ENCODE data around the gene S100PBP.
A peak's percentile ranks its signal among the peaks of the same experiment; 100 is the strongest.

Gene S100PBP

DNA sequence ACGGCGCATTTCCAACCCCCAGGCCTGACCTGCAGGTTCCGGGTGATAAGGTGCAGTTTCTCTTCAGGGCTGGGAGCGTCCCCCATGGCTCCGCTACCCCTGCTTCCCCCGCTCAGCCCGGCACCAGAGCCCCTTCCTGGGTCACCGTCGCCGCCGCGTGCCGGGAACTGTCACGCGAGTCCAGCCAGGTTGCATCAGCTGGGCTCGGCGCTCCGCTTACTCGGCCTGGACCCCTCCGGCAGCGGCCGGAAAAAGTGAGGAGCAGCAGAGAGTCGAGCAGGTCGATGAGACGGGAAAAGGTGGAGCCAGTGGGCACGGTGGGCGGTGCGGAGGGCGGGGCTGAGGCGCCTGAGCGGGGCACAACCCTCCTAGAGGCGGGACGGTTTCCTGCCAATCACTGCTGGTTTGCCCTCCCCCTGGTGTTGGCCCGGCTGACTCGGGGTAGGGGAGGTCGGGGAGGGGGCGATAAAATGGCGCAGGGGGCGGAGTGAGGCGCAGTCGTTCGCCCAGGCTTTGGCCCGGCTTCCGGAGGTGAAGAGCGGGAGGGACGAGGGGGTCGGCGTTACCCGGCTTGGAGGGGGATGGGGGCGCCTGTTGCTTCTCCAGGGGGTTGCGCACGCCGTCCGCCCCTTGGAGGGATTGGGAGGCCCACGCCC lies at the start of gene S100PBP, which contains the start of gene YARS1:
Gene S100PBP, plus strand, starts transcription at position 495 of the 656 bp plus-strand sequence. CDS start 8,447 bp downstream, outside the sequence.
Gene YARS1, minus strand, starts transcription at position 200 of the 656 bp plus-strand sequence. Its CDS starts 114 bp downstream, at position 86.
- DNase-seq: peak; percentile 100

DNA sequence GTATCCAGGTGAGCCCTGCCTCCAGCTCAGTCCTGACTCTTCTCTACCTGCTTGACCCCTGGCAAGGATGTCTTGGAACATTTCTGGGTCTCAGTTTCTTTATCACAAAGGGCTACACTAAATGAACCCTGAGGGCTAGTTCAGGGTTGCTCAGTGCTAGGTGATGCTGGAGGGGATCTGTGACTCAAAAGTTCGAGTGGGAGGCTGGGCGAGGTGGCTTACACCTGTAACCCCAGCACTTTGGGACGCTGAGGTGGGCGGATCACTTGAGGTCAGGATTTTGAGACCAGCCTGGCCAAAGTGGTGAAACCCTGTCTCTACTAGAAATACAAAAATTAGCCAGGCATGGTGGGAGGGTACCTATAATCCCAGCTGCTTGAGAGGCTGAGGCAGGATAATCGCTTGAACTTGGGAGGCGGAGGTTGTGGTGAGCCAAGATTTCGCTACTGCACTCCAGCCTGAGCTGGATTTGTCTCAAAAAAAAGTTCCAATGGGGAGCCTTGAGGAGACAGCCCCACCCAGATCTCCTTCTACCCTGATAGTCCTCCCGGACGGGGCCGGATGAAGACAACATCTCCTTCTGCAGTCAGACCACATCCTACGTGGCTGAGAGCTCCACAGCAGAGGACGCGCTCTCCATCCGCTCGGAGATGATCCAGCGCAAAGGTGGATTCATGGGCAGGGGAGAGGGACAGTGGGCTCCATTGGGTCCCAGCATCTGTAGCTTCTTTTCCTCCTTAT lies 49.2 kb upstream of the S100PBP start:
- DNase-seq: no peak

DNA sequence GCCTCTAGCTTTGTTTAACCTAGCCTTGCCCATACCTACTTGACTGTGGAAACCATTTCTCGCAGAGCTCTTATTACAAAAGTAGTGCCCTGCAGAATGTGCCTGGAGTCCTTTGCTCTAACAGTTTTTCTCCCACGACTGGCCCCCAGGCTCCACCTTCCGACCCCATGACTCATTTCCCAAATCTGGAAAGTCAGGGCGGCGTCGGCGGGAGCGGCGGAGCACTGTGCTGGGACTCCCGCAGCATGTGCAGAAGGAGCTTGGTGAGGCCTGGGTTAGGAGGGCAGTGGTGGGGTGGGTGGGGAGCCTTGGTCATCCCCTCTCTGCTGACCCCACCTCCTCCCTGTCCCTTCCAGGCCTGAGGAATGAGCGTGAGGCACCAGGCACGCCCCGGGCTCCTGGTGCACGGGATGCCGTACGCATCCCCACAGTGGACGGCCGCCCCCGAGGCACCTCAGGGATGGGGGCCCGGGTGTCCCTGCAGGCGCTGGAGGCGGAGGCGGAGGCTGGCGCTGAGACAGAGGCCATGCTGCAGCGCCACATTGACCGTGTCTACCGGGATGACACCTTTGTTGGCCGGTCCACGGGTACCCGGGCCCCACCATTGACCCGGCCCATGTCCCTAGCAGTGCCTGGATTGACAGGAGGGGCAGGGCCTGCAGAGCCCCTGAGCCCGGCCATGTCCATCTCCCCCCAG lies 47.8 kb upstream of the S100PBP start:
- no peak for DNase-seq

DNA sequence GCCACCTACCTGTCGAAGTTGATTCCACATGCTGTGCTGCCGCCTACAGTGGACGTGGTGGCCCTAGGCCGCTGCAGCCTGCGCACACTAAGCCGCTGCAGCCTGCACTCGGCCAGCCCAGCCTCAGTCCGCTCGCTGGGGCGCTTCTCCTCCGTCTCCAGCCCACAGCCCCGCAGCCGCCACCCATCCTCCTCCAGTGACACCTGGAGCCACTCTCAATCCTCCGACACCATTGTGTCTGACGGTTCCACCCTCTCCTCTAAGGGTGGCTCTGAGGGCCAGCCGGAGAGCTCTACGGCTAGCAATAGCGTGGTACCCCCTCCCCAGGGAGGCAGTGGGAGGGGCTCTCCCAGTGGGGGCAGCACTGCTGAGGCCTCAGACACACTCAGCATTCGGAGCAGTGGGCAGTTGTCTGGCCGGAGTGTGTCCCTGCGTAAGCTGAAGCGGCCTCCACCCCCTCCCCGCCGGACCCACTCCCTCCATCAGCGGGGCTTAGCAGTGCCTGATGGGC lies 47.2 kb upstream of the S100PBP start:
- no peak for DNase-seq

DNA sequence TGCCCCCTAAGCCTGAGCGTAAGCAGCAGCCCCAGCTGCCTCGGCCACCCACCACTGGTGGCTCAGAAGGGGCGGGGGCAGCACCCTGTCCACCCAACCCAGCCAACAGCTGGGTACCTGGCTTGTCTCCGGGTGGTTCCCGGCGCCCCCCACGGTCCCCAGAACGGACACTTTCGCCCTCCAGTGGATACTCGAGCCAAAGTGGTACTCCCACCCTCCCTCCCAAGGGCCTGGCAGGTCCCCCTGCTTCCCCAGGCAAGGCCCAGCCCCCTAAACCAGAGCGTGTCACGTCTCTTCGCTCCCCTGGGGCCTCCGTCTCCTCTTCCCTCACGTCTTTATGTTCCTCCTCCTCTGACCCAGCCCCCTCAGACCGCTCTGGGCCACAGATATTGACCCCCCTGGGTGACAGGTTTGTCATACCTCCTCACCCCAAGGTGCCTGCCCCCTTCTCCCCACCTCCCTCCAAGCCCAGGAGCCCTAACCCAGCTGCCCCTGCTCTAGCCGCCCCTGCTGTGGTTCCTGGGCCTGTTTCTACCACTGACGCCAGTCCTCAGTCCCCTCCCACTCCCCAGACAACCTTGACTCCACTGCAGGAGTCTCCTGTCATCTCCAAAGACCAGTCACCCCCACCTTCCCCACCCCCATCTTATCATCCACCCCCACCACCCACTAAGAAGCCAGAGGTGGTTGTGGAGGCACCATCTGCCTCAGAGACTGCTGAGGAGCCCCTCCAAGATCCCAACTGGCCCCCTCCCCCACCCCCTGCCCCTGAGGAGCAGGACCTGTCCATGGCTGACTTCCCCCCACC lies 46.5 kb upstream of the S100PBP start:
- DNase-seq: no peak

DNA sequence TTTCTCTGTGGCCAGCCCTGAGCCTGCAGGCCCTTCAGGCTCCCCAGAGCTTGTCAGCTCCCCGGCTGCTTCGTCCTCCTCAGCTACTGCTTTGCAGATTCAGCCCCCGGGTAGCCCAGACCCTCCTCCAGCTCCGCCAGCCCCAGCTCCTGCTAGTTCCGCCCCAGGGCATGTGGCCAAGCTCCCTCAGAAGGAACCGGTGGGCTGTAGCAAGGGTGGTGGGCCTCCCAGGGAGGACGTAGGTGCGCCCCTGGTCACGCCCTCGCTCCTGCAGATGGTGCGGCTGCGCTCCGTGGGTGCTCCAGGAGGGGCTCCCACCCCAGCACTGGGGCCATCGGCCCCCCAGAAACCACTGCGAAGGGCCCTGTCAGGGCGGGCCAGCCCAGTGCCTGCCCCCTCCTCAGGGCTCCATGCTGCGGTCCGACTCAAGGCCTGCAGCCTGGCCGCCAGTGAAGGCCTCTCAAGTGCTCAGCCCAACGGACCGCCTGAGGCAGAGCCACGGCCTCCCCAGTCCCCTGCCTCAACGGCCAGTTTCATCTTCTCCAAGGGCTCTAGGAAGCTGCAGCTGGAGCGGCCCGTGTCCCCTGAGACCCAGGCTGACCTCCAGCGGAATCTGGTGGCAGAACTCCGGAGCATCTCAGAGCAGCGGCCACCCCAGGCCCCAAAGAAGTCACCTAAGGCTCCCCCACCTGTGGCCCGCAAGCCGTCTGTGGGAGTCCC lies 45.7 kb upstream of the S100PBP start:
- DNase-seq: no peak

DNA sequence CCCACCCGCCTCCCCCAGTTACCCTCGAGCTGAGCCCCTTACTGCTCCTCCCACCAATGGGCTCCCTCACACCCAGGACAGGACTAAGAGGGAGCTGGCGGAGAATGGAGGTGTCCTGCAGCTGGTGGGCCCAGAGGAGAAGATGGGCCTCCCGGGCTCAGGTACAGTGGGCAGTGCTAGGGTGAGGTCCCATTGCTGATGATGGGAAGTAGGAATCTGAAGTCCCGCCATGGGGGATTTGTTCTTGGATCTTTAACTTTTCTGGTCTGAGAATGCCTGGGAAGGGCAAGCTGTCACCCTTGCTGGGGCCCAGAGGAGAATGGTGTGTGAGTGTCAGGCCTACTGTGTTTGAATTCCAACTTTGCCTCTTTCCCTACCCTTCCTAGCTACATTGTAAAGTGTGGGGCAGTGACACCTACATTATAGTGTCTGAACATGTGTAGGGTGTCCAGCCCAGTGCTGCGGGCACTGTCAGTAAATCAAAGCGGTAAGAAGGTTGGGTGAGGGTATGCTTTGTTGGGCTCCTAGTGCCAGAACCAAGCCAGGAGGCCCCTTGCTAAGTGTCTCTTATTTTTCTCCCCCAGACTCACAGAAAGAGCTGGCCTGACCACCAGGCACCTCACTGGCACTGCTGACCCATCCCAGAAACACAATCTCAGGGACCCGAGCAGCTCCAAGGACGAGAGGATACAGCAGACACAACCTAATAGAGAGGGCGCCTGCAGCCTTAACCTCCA lies 45.0 kb upstream of the S100PBP start:
- no peak for DNase-seq

DNA sequence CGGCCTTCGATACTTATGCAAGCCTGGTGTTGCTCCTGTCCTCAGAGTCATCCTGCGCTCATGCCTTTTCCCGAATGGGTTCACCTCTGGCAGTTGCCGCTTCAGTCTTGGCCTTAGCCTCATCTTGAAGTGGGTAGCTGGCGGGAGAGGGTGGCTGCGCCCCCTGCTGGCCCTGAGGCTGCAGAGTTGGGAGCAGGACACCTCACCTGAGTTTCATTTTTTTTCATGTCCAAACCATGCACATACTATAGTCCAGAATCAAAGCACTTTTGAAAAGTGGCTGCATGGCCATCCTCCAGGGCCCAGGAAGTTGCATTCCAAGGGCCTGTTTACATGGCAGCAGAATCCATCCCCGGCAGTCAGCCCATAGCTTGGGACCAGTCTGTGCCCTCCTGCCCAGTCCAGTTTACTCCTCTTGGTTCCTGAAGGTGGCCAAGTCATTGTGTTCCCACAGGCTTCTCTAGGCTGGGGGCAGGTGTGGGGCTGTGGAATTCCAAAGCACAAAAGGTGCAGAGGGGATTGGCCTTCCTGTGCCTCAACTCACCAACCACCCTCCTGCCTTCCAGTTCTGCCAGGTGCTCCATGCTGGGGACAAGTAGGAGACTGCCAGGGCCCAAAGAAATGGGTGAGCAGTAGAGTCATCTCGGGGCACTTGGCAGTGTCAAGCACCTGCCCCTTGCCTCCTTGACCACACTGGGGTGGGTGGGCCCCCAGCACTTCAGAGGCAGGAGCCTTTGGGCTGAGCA lies 44.3 kb upstream of the S100PBP start:
- DNase-seq: peak; percentile 74

DNA sequence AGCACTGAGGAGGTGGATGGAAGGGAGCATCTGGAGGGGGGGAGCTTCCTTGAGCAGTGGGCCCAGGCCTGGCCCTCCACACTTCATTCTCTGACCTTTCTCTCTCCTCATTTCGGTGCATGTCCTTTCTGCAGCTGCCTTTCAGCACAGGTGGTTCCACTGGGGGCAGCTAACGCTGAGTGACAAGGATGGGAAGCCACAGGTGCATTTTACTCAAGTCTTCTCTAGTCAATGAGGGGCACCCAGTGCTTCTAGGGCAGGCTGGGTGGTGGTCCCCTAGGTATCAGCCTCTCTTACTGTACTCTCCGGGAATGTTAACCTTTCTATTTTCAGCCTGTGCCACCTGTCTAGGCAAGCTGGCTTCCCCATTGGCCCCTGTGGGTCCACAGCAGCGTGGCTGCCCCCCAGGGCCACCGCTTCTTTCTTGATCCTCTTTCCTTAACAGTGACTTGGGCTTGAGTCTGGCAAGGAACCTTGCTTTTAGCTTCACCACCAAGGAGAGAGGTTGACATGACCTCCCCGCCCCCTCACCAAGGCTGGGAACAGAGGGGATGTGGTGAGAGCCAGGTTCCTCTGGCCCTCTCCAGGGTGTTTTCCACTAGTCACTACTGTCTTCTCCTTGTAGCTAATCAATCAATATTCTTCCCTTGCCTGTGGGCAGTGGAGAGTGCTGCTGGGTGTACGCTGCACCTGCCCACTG lies 43.5 kb upstream of the S100PBP start:
- no peak for DNase-seq

DNA sequence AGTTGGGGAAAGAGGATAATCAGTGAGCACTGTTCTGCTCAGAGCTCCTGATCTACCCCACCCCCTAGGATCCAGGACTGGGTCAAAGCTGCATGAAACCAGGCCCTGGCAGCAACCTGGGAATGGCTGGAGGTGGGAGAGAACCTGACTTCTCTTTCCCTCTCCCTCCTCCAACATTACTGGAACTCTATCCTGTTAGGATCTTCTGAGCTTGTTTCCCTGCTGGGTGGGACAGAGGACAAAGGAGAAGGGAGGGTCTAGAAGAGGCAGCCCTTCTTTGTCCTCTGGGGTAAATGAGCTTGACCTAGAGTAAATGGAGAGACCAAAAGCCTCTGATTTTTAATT lies 43.0 kb upstream of the S100PBP start:
- DNase-seq: no peak

DNA sequence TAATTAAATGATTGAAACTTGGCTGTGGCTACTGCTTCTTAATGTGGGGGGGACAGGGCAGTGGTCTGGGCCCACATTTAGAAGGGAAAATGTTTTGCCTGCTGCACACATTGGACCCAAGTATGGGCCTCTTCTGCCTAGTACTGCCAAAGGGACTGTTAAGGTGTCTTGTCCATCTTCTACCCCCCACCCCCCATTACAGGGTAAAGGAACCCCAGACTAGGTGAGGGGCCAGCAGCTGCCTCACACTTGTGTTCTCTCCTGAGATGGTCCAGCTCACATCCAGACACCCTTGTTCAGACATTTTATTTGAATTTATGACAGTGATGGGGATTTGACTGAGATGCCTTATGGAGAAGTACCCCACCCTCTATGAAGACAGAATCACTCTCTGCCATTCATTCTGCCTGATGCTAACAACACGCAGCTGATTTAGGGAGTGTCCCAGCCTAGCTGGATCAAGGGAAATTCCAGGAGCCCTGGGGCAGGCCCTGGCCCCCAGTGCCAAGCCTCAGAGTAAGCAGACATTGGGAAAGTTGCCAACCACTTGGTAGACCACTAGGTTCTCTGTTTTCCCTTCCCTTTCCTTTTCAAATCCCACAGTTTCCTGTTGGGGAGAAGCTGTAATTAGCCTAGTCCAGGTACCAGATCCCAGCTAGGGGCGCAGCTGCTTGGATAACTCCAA lies 42.4 kb upstream of the S100PBP start:
- no peak for DNase-seq

DNA sequence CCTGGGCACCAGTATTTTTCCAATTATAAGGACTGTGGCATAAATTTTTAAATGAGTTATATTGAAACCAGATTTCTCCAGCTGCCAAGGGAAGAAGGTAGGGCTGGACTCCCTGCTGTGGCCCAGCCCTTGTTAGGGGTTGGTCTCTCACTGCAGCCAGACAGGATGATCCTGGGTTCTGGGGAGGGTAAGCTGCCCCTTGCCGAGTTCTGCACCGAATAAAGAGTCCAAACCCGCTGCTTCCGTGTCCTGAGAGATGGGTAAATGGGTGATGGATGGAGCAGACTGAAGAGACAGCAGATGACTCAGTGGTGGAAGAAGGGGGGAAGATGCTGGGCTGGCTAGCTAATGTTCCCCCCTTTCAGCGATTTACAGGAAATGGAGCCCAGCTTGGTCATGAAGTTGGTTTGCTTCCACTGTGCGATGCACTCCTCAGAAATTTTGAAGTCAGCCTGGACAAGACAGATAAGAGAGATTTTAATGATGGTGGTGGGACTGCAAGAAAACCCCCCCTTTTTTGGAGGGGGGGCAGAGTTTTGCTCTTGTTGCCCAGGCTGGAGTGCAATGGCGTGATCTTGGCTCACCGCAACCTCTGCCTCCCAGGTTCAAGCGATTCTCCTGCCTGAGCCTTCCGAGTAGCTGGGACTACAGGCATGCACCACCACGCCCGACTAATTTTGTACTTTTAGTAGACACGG lies 41.7 kb upstream of the S100PBP start:
- DNase-seq: no peak

DNA sequence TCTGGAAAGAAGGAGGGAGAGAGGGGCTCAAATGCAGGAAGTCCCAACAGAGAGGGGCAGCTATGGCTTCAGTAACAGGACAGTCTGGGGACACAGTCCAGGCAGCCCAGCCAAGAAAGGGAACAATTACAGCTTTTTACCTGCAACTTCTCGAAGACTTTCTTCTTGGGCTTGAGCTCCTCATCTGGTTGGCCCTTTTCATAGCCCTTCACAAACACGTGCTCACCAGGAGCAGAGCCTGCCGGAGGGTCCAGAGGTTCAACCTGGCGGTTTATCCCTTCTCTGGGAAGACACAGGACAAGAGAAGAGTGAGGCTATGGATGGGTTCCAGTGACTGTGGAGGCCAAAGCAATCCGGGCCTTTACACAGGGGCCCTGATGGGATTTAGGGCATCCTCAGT lies 38.2 kb upstream of the S100PBP start:
- DNase-seq: no peak

DNA sequence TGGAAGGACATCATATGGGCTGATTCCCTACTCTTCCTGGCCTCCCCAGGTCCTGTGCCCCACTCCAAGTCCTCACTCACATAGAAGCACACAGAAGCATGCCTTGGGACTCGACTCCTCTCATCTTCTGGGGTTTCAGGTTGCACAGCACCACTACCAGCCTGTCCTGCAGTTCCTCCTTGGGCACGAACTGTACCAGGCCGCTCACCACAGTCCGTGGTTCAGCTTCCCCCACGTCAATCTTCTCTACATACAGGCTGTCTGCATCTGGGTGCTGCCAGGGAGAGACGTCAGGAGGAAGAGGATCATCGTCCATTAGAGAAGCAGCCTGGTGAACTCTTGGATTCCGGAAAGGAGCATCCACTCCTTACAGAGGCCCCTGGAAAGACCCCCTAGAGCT lies 37.4 kb upstream of the S100PBP start:
- no peak for DNase-seq

DNA sequence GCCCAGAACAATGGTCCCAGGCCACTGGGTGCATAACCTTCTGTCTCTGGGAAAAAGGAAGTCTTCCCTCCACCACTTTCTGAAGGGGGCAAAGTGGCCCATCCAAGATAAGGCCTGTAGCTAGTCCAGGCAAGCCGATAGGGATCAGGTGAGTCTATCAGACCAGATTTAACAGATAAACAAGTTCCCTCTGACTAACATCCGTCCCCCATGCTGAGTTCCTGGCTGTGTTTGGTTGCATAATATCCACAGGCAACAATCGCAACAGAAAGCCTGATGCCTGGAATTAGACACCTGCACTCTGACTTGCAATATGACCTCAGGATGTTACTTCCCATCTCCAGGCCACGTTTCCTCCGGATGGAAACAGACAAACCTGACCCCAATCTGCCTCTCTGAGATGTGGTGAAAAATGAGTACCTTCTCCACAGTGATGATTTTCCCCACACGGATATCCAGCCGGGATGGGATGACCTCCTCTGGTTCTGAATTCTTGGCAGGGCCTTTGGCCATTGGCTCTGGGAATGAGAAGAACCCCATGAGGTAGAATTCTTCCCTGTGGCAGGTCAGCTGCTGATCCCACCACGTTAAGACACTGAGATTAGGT lies 36.7 kb upstream of the S100PBP start:
- DNase-seq: no peak

DNA sequence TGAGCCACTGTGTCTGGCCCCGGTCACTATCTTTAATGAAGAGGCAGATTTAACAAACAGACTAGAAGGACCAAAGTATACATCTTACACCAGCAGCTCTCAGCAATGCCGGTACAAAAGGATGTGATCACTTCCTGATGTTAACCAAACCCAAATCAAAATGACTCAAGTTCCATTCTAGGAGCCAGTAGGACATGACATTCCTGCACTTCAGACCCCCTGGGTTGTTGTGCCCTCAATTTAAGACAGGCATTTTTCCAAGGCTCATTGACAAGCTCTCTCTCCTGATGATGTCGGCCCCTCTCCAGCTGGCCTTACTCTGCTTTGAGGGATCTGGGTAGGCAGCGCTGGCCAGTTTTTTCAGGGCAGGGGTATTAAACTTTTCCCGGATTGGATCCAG lies 35.4 kb upstream of the S100PBP start:
- no peak for DNase-seq

DNA sequence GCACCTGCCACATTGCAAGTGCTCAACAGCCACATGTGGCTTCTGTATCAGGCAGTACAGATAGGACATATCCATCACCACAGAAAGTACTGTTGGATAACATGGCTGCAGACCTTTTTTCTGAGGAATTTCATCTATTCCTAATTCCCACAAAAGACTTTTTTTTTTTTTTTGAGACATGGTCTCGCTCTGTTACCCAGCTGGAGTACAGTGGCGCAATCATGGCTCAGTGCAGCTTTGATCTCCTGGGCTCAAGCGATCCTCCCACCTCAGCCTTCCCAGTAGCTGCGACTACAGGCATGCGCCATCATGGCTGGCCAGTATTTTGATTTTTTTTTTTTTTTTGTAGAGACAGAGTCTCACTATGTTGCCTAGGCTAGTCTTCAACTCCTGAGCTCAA lies 33.6 kb upstream of the S100PBP start:
- no peak for DNase-seq

DNA sequence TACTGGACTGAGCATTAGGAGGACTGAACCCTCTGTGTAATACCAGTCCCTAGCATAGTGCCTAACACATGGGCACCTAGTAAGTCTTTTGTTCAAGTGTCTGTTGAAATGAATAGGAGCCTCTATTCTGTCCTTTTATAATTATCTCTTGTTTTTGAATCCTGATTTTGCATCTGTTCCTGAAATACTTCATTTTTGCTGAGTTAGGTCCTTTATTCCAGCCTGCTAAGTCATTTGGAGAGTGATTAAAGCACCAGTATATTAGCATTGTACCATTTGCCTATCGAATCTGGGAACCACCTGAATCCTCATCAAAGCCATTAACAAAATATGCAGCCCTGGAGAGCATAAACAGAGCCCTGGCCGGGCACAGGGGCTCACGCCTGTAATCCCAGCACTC lies 32.6 kb upstream of the S100PBP start:
- DNase-seq: no peak

Data from activated naive CD4-positive, alpha-beta T cell treated with anti-CD3 and anti-CD28 coated beads, Interleukin-2, amount 50 U/mL, for 16 hours (primary cell).